Activated naive CD4-positive, alpha-beta T cell treated with anti-CD3 and anti-CD28 coated beads, Interleukin-2, amount 10 ng/mL, durations not matched to agents 7 days and 5 days (primary cell): ENCODE data around the gene MTLN.

ENCODE experiments used
- CTCF ChIA-PET: fragments of 350-600 bp; sonication (Branson Sonifier 250); formaldehyde crosslinking; loops from one replicate; lab custom pipeline; 2021; ENCODE audit warnings: antibody characterized with exemption; lab: Charles Lee
- DNase-seq: peaks from one replicate; pipeline ENCODE4 v3.0.0-alpha.2; 2020
- H3K27ac Mint-ChIP-seq: one replicate; pipeline ENCODE4 v1.8.0; 2021; ENCODE audit warnings: mild to moderate bottlenecking, moderate library complexity, mixed read lengths
- H3K27me3 Mint-ChIP-seq: one replicate; pipeline ENCODE4 v1.8.0; 2021; ENCODE audit warnings: mild to moderate bottlenecking, mixed read lengths
- H3K36me3 Mint-ChIP-seq: one replicate; pipeline ENCODE4 v1.8.0; 2021; ENCODE audit warnings: mixed read lengths
- H3K4me1 Mint-ChIP-seq: one replicate; pipeline ENCODE4 v1.8.0; 2021; ENCODE audit warnings: mixed read lengths
- H3K4me3 Mint-ChIP-seq: one replicate; pipeline ENCODE4 v1.8.0; 2021; ENCODE audit warnings: mild to moderate bottlenecking, moderate library complexity, mixed read lengths
- H3K9me3 Mint-ChIP-seq: one replicate; pipeline ENCODE4 v1.8.0; 2021; ENCODE audit warnings: mixed read lengths

Gene MTLN

GRCh38 chr2:110167326-110168000, 44.9 kb downstream of the MTLN start:
- H3K36me3 Mint-ChIP-seq, result no peaks in the 10 kb centered on the region
- H3K4me1 Mint-ChIP-seq, result peaks cover 3% of the 10 kb centered on the region
- CTCF ChIA-PET, result interaction anchor here (1.8 kb wide), 1 partner anchor 10 kb away, joined by 6 read pairs; no protein-coding TSS in a partner anchor
- no peaks in the 10 kb centered on the region for H3K9me3 Mint-ChIP-seq
- H3K27ac Mint-ChIP-seq, result no peak overlapping the region
- H3K4me3 Mint-ChIP-seq, result no peak overlapping the region
- no peak for DNase-seq
- peaks cover 10% of the 10 kb centered on the region for H3K27me3 Mint-ChIP-seq

DNA sequence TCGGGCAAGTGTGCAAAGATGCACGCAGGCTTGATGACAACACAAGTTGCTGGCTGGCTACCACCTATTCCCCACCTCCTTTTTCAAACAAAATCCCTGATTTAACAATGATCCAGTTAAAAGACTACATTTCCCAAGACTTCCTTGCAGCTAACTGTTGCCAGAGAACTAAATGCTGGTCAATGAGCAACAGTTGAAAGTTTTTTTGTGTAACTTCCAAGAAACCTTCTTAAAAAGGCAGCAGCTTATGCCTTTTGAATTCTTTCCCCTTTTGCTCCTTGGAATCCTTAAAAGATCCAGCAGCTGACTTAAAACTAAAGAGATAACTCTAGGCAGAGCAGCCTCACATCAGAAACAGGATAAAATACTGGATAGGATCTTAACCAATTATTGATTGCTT, 46.1 kb downstream of the MTLN start:
- peaks cover 3% of the 10 kb centered on the region for H3K4me1 Mint-ChIP-seq
- no peaks in the 10 kb centered on the region for H3K9me3 Mint-ChIP-seq
- no peaks in the 10 kb centered on the region for H3K36me3 Mint-ChIP-seq
- H3K4me3 Mint-ChIP-seq, result no peak overlapping the region
- H3K27me3 Mint-ChIP-seq, result peaks cover 7% of the 10 kb centered on the region
- no peak overlapping the region for H3K27ac Mint-ChIP-seq
- CTCF ChIA-PET, result interaction anchor here (1.8 kb wide), 1 partner anchor 9 kb away, joined by 6 read pairs; no protein-coding TSS in a partner anchor
- no peak for DNase-seq
